Measurements from ENCODE around the gene LYRM2.

Gene LYRM2

DNA sequence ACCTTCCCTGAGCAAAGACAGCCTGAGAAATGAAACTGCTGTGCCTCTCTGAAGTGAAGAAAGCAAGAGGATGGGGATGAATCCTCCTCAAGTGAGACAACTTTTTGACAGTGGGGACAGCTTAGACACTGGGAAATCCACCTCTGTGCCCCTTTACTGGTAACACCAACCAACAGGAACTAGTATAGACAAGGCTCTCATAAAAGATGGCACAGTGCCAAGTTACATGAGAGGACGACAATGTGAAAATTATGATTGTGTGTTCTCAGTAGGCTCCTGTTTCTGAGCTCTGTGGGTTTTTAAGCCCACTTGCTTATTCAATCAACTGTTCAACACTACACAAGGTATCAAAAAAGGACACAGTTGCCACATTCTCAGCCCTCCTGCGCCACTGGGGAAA, 41.6 kb upstream of the LYRM2 start:
- DNase-seq (ENCODE audit: low read depth in 2 of 2), result no peak
- TF ChIP-seq, protein P1, sequence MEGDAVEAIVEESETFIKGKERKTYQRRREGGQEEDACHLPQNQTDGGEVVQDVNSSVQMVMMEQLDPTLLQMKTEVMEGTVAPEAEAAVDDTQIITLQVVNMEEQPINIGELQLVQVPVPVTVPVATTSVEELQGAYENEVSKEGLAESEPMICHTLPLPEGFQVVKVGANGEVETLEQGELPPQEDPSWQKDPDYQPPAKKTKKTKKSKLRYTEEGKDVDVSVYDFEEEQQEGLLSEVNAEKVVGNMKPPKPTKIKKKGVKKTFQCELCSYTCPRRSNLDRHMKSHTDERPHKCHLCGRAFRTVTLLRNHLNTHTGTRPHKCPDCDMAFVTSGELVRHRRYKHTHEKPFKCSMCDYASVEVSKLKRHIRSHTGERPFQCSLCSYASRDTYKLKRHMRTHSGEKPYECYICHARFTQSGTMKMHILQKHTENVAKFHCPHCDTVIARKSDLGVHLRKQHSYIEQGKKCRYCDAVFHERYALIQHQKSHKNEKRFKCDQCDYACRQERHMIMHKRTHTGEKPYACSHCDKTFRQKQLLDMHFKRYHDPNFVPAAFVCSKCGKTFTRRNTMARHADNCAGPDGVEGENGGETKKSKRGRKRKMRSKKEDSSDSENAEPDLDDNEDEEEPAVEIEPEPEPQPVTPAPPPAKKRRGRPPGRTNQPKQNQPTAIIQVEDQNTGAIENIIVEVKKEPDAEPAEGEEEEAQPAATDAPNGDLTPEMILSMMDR (IDR thresholded peaks at IDR 0.05; ENCODE audit: low read depth, low read length), result no peak
- no peak overlapping the region for H3K4me3 ChIP-seq (replicated peaks in 1 of 2; ENCODE audit: low read depth in 2 of 2, low read length in 2 of 2)

DNA sequence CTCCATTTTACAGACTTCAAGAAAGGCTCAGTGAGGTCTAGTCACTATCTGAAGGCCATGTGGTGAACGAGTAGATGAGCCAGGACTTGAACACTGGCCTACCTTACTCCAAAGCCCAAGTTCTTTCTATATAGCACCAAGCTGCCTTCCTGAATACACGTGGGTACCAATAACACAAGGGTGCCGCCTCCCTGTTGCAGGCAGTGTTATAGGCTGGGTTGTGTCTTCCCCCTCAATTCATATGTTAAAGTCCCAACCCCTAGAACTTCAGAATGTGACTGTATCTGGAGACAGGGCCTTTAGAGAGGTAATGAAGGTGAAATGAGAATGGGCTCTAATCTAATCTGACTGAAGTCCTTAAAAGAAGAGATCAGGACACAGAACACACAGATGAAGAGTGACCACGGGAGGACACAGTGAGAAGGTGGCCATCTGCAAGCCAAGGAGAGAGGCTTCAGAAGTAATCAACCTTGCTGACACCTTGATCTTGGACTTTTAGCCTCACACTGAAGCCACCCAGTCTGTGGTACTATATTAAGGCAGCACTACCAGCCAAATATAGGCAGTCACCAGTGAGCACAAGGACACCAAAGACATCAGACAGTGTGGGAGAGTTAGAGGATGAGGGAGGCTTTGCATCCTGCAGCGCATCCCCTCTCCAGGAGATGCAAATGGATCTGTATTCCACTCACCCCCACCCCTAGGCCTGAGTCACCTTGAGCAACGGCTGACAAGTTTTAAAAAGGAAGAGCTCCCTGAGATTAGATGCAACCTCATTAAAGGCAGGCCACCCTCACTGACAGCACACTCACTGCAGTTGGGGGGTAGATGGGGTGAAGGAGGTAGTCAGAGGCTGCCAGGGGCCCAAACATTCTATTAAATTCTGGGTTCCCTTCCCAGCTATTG, 40.9 kb upstream of the LYRM2 start:
- no peak overlapping the region for H3K4me3 ChIP-seq (replicated peaks in 1 of 2; ENCODE audit: low read depth in 2 of 2, low read length in 2 of 2)
- no peak for DNase-seq (ENCODE audit: low read depth in 2 of 2)
- TF ChIP-seq, protein P1 (IDR thresholded peaks at IDR 0.05; ENCODE audit: low read depth, low read length), result no peak

DNA sequence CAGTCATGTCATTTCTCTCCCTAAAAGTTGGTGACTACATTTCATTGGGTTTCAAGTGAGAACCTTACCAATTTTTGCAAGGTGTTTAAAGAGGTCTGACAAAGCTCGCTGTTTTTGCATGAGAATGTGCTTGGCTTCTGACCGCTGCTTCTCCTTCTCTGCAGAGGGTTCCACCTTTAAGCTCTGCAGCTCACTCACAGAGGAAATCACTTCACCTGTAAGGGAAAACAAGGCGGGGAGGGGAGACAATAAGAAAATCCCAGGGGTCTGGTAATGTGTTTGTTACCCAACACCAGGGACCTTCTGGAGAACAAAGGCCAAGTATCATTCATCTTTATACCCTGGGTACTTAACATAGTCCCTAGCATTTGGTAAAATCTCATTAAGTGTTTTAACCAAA, 40.0 kb upstream of the LYRM2 start:
- TF ChIP-seq, protein P1 (IDR thresholded peaks at IDR 0.05; ENCODE audit: low read depth, low read length), result no peak
- no peak overlapping the region for H3K4me3 ChIP-seq (replicated peaks in 1 of 2; ENCODE audit: low read depth in 2 of 2, low read length in 2 of 2)
- DNase-seq (ENCODE audit: low read depth in 2 of 2), result no peak

DNA sequence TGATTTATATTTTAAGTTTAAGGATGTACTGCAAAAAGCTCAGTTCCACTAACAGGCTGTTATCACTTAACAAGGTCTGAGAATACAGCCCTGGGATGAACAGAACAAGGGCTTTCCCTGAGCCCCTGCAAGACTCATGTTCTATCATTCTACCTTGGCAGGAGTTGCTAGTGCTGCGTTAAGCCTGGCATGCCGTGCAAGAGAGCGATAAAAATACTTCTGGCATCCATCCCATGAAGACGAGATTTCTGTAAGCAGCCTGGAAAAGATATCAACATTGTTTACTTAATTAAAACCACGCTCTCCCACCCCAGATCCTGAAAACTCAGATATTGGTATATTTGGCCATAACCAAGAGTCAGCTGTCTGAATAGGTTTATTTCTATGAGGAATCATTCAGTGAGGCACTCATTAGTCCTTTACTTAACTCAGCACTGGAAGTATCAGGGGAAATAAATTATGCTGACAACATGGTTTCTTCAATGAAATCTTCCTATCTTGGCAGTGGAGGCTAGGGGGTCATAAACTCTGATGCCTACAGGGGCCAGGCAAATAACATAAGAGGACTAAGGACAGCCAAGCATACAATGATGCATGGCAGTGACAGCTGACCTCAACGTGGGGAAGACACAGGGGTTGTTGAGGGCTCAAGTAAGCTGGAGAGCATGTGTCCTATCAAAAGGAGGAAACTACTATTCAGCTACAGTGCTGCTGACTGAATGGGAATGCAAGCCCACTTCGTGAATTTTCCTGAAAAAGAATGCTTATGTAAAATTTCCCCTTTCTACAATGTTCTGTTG, 37.6 kb upstream of the LYRM2 start:
- DNase-seq (ENCODE audit: low read depth in 2 of 2), result peak in 1 of 2 donors; percentile 59
- H3K4me3 ChIP-seq (replicated peaks in 1 of 2; ENCODE audit: low read depth in 2 of 2, low read length in 2 of 2), result no peak overlapping the region
- TF ChIP-seq, protein P1 (IDR thresholded peaks at IDR 0.05; ENCODE audit: low read depth, low read length), result no peak

DNA sequence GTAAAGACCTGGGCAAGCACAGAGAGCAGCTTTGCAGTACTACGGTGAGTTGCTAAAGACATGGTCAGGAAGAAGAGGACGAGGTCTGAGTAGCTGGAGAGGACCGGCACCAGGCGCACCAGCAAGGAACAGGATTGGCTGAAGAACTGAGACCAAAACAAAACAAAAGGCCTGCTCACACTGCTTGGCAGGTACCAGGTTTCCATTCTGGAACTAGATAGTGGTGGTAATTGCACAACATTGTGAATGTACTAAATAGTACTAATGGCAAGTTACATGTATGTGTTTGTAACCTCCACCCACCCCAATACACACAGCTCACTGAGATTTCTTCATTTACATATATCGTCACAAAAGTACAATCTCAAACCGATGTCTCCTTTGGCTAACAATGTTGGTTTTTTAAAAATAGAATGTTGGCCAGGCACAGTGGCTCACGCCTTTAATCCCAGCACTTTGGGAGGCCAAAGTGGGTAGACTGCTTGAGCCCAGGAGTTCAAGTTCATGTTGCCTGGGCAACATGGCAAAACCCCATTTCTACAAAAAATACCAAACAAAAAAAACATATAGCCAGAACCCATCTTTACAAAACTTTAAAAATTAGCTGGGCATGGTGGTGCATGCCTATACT, 32.5 kb upstream of the LYRM2 start:
- no peak overlapping the region for H3K4me3 ChIP-seq (replicated peaks in 1 of 2; ENCODE audit: low read depth in 2 of 2, low read length in 2 of 2)
- TF ChIP-seq, protein P1 (IDR thresholded peaks at IDR 0.05; ENCODE audit: low read depth, low read length), result no peak
- DNase-seq (ENCODE audit: low read depth in 2 of 2), result no peak

DNA sequence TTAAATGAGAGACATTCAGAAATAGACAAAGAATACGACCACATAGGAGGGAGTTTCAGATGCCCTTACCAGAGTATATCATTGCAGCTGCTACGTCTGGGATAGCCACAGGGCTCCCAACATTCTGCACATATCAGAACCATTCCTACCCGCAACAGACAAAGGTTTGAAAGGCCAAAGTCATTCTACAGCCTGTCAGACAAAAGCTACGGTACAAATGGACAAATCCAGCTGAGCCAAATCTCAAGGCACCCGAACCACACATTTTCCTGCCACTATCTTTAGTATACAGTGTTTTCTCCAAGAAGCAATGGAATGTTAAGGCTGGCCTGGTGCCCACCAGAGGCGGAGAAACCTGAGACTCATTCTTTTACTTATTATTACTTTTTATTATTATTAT, 30.5 kb upstream of the LYRM2 start:
- TF ChIP-seq, protein P1 (IDR thresholded peaks at IDR 0.05; ENCODE audit: low read depth, low read length), result no peak
- no peak overlapping the region for H3K4me3 ChIP-seq (replicated peaks in 1 of 2; ENCODE audit: low read depth in 2 of 2, low read length in 2 of 2)
- peak; percentile 24 to 59 for DNase-seq (ENCODE audit: low read depth in 2 of 2)

All from cardiac fibroblast (primary cell).